COR-L47 (cell line): ENCODE results near the gene UXS1.

Experiments
- DNase-seq: peaks from one replicate; lab custom pipeline; 2025; lab: John Stamatoyannopoulos, UW

Gene UXS1

GRCh38 chr2:106108351-106108750 lies 85.8 kb downstream of the UXS1 start:
- no peak for DNase-seq

- no peak for DNase-seq
Measured at GRCh38 chr2:106107509-106108131, 86.5 kb downstream of the UXS1 start.

GRCh38 chr2:106106622-106107508 lies 87.2 kb downstream of the UXS1 start:
- no peak for DNase-seq

GRCh38 chr2:106105151-106105922 lies 88.8 kb downstream of the UXS1 start:
- DNase-seq: peak; percentile 90

- DNase-seq: peak; percentile 47
Measured at GRCh38 chr2:106104332-106105062, 89.6 kb downstream of the UXS1 start.

- no peak for DNase-seq
Measured at GRCh38 chr2:106099691-106100090, 94.4 kb downstream of the UXS1 start.

GRCh38 chr2:106098664-106099063 lies 95.4 kb downstream of the UXS1 start:
- DNase-seq: no peak

GRCh38 chr2:106098081-106098480 lies 96.0 kb downstream of the UXS1 start:
- DNase-seq: no peak

GRCh38 chr2:106097038-106098000 lies 96.8 kb downstream of the UXS1 start:
- DNase-seq: no peak

GRCh38 chr2:106096299-106097037 lies 97.6 kb downstream of the UXS1 start:
- no peak for DNase-seq

GRCh38 chr2:106095478-106096298 lies 98.4 kb downstream of the UXS1 start:
- DNase-seq: no peak

GRCh38 chr2:106094131-106094841 lies 99.8 kb downstream of the UXS1 start:
- DNase-seq: no peak

- DNase-seq: no peak
Measured at GRCh38 chr2:106090916-106091618, 103.0 kb downstream of the UXS1 start.

- DNase-seq: no peak
Measured at GRCh38 chr2:106089611-106090010, 104.5 kb downstream of the UXS1 start.

GRCh38 chr2:106085181-106085940 lies 108.7 kb downstream of the UXS1 start:
- DNase-seq: no peak

- no peak for DNase-seq
Measured at GRCh38 chr2:106080959-106081358, 113.1 kb downstream of the UXS1 start.

- no peak for DNase-seq
Measured at GRCh38 chr2:106078096-106078495, 116.0 kb downstream of the UXS1 start.
